IPS-20b (cell line): ENCODE measurements around the gene PDE6A.

Experiments used
- H3K27ac ChIP-seq: one replicate; pipeline ENCODE4 v1.5.1; 2013; ENCODE audit warnings: low read length
- H3K27me3 ChIP-seq: 2 replicates; pipeline ENCODE4 v1.6.1; 2013; ENCODE audit warnings: mild to moderate bottlenecking, low read length, inconsistent platforms; ENCODE audit not compliant: insufficient read depth
- H3K36me3 ChIP-seq: 2 replicates; pipeline ENCODE4 v1.6.1; 2013; ENCODE audit warnings: low read depth, mild to moderate bottlenecking, inconsistent platforms, low read length, moderate library complexity; ENCODE audit not compliant: insufficient read depth
- H3K4me1 ChIP-seq: 2 replicates; pipeline ENCODE4 v1.6.1; 2013; ENCODE audit warnings: mild to moderate bottlenecking, control low read depth, inconsistent platforms, low read length, moderate library complexity; ENCODE audit not compliant: insufficient read depth
- H3K4me3 ChIP-seq: 2 replicates; pipeline ENCODE4 v1.5.1; 2013; ENCODE audit warnings: mild to moderate bottlenecking, low read length, inconsistent platforms
- H3K9ac ChIP-seq: 2 replicates; pipeline ENCODE4 v1.6.1; 2013; ENCODE audit warnings: low read depth, mild to moderate bottlenecking, inconsistent platforms, low read length, moderate library complexity
- H3K9me3 ChIP-seq: 2 replicates; pipeline ENCODE4 v1.6.1; 2013; ENCODE audit warnings: mild to moderate bottlenecking, low read depth, low read length, inconsistent platforms; ENCODE audit not compliant: insufficient read depth

Gene PDE6A

GRCh38 chr5:149944666-149945065, at the start of gene PDE6A:
Gene PDE6A, minus strand, starts transcription at chr5:149944793. Its CDS starts 120 bp downstream, at chr5:149944673.
- no peak within 1 kb of the TSS for H3K4me3 ChIP-seq
- no peak within 1 kb of the TSS for H3K27ac ChIP-seq
- no peaks in the 10 kb centered on the region for H3K36me3 ChIP-seq
- H3K9ac ChIP-seq, result no peak within 1 kb of the TSS
- H3K9me3 ChIP-seq, result no peaks in the 10 kb centered on the region
- H3K4me1 ChIP-seq, result no peaks in the 10 kb centered on the region
- no peaks in the 10 kb centered on the region for H3K27me3 ChIP-seq

- no peak overlapping the region for H3K9ac ChIP-seq
- H3K9me3 ChIP-seq, result no peaks in the 10 kb centered on the region
Measured at GRCh38 chr5:149993471-149993870, 48.9 kb upstream of the PDE6A start.

GRCh38 chr5:149990518-149991376, 46.2 kb upstream of the PDE6A start:
- no peaks in the 10 kb centered on the region for H3K36me3 ChIP-seq
- H3K4me1 ChIP-seq, result no peaks in the 10 kb centered on the region
- no peak overlapping the region for H3K9ac ChIP-seq
- no peak overlapping the region for H3K4me3 ChIP-seq
- H3K9me3 ChIP-seq, result no peaks in the 10 kb centered on the region
- H3K27me3 ChIP-seq, result no peaks in the 10 kb centered on the region
- H3K27ac ChIP-seq, result no peak overlapping the region

More at GRCh38 chr5:149993471-149993870, 48.9 kb upstream of the PDE6A start:
- Histone ChIP-seq H3K4me3 (no peak overlapping the region), H3K27ac (no peak overlapping the region), H3K27me3 (no peaks in the 10 kb centered on the region), H3K4me1 (no peaks in the 10 kb centered on the region), H3K36me3 (no peaks in the 10 kb centered on the region)

- no peaks in the 10 kb centered on the region for H3K9me3 ChIP-seq
- H3K27me3 ChIP-seq, result no peaks in the 10 kb centered on the region
- no peak overlapping the region for H3K4me3 ChIP-seq
- no peak overlapping the region for H3K9ac ChIP-seq
- no peaks in the 10 kb centered on the region for H3K36me3 ChIP-seq
- no peaks in the 10 kb centered on the region for H3K4me1 ChIP-seq
- H3K27ac ChIP-seq, result no peak overlapping the region
Measured at GRCh38 chr5:149988126-149988525, 43.5 kb upstream of the PDE6A start.

GRCh38 chr5:149982505-149982904, 37.9 kb upstream of the PDE6A start:
- Histone ChIP-seq H3K9ac (no peak overlapping the region), H3K36me3 (peaks cover 24% of the 10 kb centered on the region), H3K4me3 (no peak overlapping the region), H3K27me3 (no peaks in the 10 kb centered on the region), H3K27ac (no peak overlapping the region), H3K9me3 (no peaks in the 10 kb centered on the region), H3K4me1 (no peaks in the 10 kb centered on the region)

GRCh38 chr5:149981206-149981605, 36.6 kb upstream of the PDE6A start:
- Histone ChIP-seq H3K9ac (no peak overlapping the region), H3K36me3 (peaks cover 24% of the 10 kb centered on the region), H3K9me3 (no peaks in the 10 kb centered on the region), H3K4me3 (no peak overlapping the region), H3K4me1 (no peaks in the 10 kb centered on the region), H3K27me3 (no peaks in the 10 kb centered on the region), H3K27ac (no peak overlapping the region)

GRCh38 chr5:149979896-149980295, 35.3 kb upstream of the PDE6A start:
- H3K4me3 ChIP-seq, result no peak overlapping the region
- H3K36me3 ChIP-seq, result peaks cover 24% of the 10 kb centered on the region
- H3K27me3 ChIP-seq, result no peaks in the 10 kb centered on the region
- no peaks in the 10 kb centered on the region for H3K9me3 ChIP-seq
- H3K27ac ChIP-seq, result no peak overlapping the region
- no peaks in the 10 kb centered on the region for H3K4me1 ChIP-seq
- no peak overlapping the region for H3K9ac ChIP-seq

- H3K27ac ChIP-seq, result no peak overlapping the region
- no peak overlapping the region for H3K9ac ChIP-seq
- H3K36me3 ChIP-seq, result peaks cover 19% of the 10 kb centered on the region
- no peaks in the 10 kb centered on the region for H3K27me3 ChIP-seq
- no peaks in the 10 kb centered on the region for H3K4me1 ChIP-seq
- H3K4me3 ChIP-seq, result no peak overlapping the region
- H3K9me3 ChIP-seq, result no peaks in the 10 kb centered on the region
Measured at GRCh38 chr5:149975409-149975808, 30.8 kb upstream of the PDE6A start.

GRCh38 chr5:149969181-149969930, 24.8 kb upstream of the PDE6A start:
- no peak overlapping the region for H3K27ac ChIP-seq
- no peak overlapping the region for H3K9ac ChIP-seq
- H3K27me3 ChIP-seq, result no peaks in the 10 kb centered on the region
- no peaks in the 10 kb centered on the region for H3K4me1 ChIP-seq
- H3K9me3 ChIP-seq, result no peaks in the 10 kb centered on the region
- H3K36me3 ChIP-seq, result no peaks in the 10 kb centered on the region
- H3K4me3 ChIP-seq, result no peak overlapping the region

GRCh38 chr5:149966946-149967345, 22.4 kb upstream of the PDE6A start:
- no peak overlapping the region for H3K4me3 ChIP-seq
- no peak overlapping the region for H3K9ac ChIP-seq
- no peak overlapping the region for H3K27ac ChIP-seq
- peaks cover under 1% of the 10 kb centered on the region for H3K27me3 ChIP-seq
- H3K9me3 ChIP-seq, result no peaks in the 10 kb centered on the region
- H3K36me3 ChIP-seq, result no peaks in the 10 kb centered on the region
- H3K4me1 ChIP-seq, result no peaks in the 10 kb centered on the region

GRCh38 chr5:149963729-149964128, 19.1 kb upstream of the PDE6A start:
- H3K9me3 ChIP-seq, result no peaks in the 10 kb centered on the region

More at GRCh38 chr5:149963729-149964128, 19.1 kb upstream of the PDE6A start:
- Histone ChIP-seq H3K36me3 (no peaks in the 10 kb centered on the region), H3K4me1 (peaks cover 9% of the 10 kb centered on the region; the same call in 1 of the 2 replicates), H3K9ac (no peak overlapping the region), H3K27me3 (peaks cover 10% of the 10 kb centered on the region), H3K4me3 (no peak overlapping the region), H3K27ac (no peak overlapping the region)
